Measurements from ENCODE around the gene PLCD4. TPM values are rescaled to one million over a fixed set of nuclear protein-coding genes. Genes with fewer than 3 reads are reported as not detected.

PLCD4 gene
- 10 to 100 TPM in 1 of 3 donors, 1 to 10 TPM in 2; 1.2 to 41.2 (median 2.2) TPM for total RNA-seq
- long read RNA-seq, donor 1, transcript PLCD4-206 (16 exons, 3,232 nt) = major isoform, 16 of 43 reads
- long read RNA-seq, donor 1, partial matches to known transcripts = 10 of 43 reads
- long read RNA-seq, donor 1, other reads (novel, unspliced or antisense) = 15 of 43 reads
- long read RNA-seq, donor 2 = 0 reads

GRCh38 chr2:218607436-218608115, at the start of gene PLCD4:
TSS of gene PLCD4 (plus strand) at chr2:218607899. CDS start at chr2:218615740, 7,841 bp downstream.
- Histone ChIP-seq H3K4me3 (no peak within 1 kb of the TSS), H3K36me3 (ENCODE audit: low read depth) (no peaks in the 10 kb centered on the region), H3K9me3 (no peaks in the 10 kb centered on the region), H3K4me1 (ENCODE audit: low read depth) (no peaks in the 10 kb centered on the region)
- ATAC-seq (peak; percentile 65), DNase-seq (peak in 1 of 3 donors; percentile 8)
- TF ChIP-seq, protein P1, sequence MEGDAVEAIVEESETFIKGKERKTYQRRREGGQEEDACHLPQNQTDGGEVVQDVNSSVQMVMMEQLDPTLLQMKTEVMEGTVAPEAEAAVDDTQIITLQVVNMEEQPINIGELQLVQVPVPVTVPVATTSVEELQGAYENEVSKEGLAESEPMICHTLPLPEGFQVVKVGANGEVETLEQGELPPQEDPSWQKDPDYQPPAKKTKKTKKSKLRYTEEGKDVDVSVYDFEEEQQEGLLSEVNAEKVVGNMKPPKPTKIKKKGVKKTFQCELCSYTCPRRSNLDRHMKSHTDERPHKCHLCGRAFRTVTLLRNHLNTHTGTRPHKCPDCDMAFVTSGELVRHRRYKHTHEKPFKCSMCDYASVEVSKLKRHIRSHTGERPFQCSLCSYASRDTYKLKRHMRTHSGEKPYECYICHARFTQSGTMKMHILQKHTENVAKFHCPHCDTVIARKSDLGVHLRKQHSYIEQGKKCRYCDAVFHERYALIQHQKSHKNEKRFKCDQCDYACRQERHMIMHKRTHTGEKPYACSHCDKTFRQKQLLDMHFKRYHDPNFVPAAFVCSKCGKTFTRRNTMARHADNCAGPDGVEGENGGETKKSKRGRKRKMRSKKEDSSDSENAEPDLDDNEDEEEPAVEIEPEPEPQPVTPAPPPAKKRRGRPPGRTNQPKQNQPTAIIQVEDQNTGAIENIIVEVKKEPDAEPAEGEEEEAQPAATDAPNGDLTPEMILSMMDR (IDR thresholded peaks at IDR 0.05) = no peak
- intact Hi-C loops (cut with DNase I, micrococcal nuclease) = no loop called here

GRCh38 chr2:218557941-218558340, 49.8 kb upstream of the PLCD4 start:
- TF ChIP-seq, protein P1 (IDR thresholded peaks at IDR 0.05) = no peak
- Histone ChIP-seq H3K36me3 (ENCODE audit: low read depth) (no peaks in the 10 kb centered on the region), H3K9me3 (no peaks in the 10 kb centered on the region), H3K4me3 (no peak overlapping the region), H3K4me1 (ENCODE audit: low read depth) (no peaks in the 10 kb centered on the region)
- intact Hi-C loops (cut with DNase I, micrococcal nuclease) = no loop called here
- DNase-seq (no peak), ATAC-seq (no peak)

GRCh38 chr2:218558986-218559385, 48.7 kb upstream of the PLCD4 start:
- Histone ChIP-seq H3K4me1 (ENCODE audit: low read depth) (no peaks in the 10 kb centered on the region), H3K4me3 (no peak overlapping the region), H3K9me3 (no peaks in the 10 kb centered on the region), H3K36me3 (ENCODE audit: low read depth) (no peaks in the 10 kb centered on the region)
- intact Hi-C loops (cut with DNase I, micrococcal nuclease) = no loop called here
- no peak for ATAC-seq
- TF ChIP-seq, protein P1 (IDR thresholded peaks at IDR 0.05) = no peak
- no peak for DNase-seq

DNA sequence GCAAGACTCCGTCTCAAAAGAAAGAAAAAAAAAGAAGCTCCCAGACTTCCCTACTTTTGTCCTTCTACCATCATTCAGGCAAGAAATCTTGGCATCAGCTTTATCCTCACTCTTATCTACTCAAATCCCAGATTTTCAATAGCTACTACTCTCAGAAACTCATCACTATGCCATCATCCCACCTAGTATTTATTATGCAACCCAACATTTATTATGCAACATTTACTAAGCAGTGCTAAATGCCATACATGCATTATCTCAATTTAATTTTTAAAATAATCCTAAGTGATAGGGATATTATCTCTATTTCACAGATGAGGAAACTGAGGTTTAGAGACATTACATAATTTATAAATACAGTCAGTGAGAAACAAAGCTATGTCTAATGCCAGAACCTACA, 43.6 kb upstream of the PLCD4 start:
- H3K9me3 ChIP-seq = no peaks in the 10 kb centered on the region
- TF ChIP-seq, protein P1 (IDR thresholded peaks at IDR 0.05) = no peak
- DNase-seq (no peak), ATAC-seq (no peak)
- intact Hi-C loops (cut with DNase I, micrococcal nuclease) = no loop called here
- H3K4me3 ChIP-seq = no peak overlapping the region
- no peaks in the 10 kb centered on the region for H3K36me3 ChIP-seq (ENCODE audit: low read depth)
- no peaks in the 10 kb centered on the region for H3K4me1 ChIP-seq (ENCODE audit: low read depth)

- Histone ChIP-seq H3K4me3 (no peak overlapping the region), H3K4me1 (ENCODE audit: low read depth) (peaks cover 17% of the 10 kb centered on the region), H3K9me3 (no peaks in the 10 kb centered on the region), H3K36me3 (ENCODE audit: low read depth) (no peaks in the 10 kb centered on the region)
- TF ChIP-seq, protein P1 (IDR thresholded peaks at IDR 0.05) = no peak
- intact Hi-C loops (cut with DNase I, micrococcal nuclease) = no loop called here
- DNase-seq (no peak), ATAC-seq (no peak)
These were observed 41.4 kb upstream of the PLCD4 start for GRCh38 chr2:218566296-218566695.

All from mucosa of descending colon (tissue), 3 donors.